GM19351 (cell line): Measurements from ENCODE around the gene RAB10.
"Not testable (repeated sequence)": the region's sequence is repeated elsewhere in the genome, so short reads cannot be mapped to it uniquely, and the experiment has no call there.

ENCODE experiments used
- ATAC-seq: cut with Tn5 transposase; IDR thresholded peaks from one replicate; pipeline ENCODE4 v1.9.1; 2021; ENCODE audit warnings: mild to moderate bottlenecking, moderate library complexity; ENCODE audit not compliant: unreplicated experiment

The RAB10 gene

DNA sequence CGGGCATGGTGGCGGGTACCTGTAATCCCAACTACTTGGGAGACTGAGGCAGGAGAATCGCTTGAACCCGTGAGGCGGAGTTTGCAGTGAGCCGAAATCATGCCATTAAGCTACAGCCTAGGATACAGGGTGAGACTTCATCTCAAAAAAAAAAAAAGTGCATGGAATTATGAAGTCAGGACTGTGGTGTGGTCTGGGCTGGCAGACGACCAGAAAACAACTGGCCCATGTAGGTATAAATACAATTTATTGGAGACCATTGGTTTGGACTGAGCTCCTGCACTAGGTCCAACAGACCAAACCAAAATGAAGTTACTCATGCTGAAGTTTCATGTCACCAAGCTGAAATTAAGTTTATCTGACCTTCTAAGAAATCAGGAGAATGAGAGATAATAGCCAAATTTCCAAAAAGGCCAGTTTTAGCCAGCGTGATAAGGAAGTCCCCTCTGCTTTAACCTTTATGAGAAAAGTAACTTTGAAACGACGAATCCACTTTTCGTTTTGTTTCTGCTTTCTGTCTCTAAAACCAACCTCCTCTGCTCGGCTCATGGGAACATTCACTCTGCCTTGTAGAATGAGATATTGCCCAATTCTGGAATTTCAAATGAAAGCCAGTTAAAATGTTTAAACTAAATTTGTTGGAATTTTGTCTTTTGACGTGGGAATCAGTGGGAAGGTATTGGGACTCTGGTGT, 17.7 kb upstream of the RAB10 start:
- no peak for ATAC-seq

DNA sequence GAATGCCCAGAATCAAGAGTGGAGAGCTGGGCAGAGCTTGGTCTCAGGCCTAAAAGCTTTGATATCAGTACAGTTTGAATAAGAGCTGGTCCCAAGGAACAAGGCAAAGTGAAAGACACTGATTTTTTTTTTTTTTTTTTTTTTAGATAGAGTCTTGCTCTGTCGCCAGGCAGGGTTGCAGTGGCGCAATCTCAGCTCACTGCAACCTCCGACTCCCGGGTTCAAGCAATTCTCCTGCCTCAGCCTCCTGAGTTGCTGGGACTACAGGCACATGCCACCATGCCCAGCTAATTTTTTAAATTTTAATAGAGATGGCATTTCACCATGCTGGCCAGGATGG, 17.2 kb upstream of the RAB10 start:
- not testable (repeated sequence) for ATAC-seq

DNA sequence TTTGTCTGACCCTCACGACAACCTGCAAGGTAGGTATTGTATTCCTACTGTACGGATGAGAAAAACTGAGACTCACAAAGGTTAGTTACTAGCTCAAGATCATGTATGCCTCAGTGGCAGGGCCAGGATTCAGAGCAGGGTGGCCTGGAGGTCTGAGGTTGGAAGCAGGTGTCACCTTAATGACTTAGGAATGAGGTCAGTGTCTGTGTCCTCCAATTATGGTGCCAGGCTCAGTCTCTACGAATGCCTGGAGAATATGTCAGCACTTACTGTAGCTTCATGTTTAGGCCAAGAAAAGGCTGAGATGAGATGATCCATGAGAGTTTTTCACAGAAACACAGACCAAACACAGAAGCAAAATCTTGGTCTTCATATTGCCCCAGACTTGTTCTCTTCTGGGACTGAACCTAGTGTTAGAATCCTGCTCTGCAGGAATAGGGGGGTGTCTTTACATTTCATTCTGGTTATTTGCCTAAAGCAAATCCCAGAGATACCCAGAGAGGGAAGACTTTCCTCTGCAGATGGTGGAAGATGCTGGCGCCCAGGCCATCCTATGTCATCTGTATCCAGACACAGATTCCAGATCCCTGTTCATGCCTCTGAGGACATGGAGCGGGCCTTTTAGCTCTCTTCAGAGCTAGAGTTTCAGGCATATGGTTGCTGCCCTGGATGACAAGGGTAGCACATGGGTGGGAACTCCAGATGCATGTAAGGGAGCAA, 16.3 kb upstream of the RAB10 start:
- no peak for ATAC-seq

DNA sequence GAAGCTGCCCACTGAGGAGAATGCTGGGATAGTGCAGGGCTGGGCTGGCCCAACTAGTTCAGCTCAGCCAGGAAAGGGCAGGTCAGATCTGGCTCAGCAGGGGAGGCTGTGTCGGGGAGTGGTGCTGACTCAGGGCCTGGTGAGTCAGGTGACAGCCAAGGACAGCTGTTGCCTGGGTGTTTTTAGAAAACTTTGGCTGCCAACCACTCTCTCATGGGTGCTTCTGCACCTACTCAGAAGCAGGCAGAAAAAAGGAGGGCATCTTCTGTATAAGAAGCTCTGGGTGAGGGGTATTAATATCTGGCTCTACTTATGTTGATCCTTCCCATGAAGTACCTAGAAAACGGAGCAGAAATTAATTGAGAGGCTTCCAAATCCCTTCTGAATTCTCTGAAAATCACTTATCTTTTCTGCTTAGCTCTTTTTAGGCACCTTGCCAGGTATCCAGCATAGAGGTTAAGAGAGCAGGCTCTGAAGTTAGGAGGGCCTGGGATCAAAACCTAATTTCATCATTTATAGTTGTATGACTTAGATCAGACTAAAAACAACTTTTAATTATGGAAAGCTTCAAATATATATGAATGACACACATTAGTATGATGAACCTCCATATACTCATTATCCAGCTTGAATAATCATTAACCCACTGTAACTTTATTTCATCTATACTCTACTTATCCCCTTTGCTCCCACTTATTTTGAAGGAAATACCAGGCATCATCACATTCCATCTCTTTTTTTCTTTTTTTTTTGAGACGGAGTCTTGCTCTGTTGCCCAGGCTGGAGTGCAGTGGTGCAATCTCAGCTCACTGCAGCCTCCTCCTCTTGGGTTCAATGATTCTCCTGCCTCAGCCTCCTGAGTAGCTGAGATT, 15.5 kb upstream of the RAB10 start:
- no peak for ATAC-seq

DNA sequence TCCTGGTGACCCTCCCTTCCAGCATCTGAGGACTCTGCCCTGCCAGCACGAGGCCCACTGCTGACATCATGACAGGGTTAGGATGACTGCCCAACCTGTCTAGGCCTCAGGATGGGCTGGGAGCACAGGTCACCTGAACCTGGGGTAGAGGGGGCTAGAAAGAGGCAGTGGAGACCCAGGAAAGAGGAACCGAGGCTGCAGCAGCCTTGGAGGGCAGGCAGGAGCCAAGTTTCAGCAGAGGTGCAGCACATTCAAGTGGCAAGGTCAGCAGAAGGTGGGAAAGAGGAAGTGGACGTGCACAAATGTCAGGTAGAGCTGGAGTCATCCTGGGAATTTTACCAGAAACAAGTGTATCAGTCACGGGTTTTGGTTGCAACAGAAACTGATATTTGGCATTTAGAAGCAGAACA, 13.6 kb upstream of the RAB10 start:
- ATAC-seq: no peak

DNA sequence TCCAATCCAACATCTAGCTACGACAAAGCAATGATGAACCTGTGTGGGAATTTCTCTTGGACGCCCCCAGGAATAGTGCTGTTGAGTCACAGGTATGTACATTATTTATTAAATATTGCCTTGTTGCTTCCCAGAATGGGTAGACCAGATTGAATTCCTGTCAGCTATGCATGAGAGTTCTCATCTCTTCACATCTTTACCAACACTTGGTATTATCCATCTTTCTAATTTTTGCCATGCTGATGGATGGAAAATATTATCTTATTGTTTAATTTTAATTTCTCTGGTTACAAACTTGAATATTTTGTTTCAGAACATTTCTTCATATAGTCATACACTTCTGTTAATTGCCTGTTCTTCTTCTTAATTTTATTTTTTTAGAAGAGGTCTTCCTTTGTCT, 9.6 kb upstream of the RAB10 start:
- no peak for ATAC-seq

DNA sequence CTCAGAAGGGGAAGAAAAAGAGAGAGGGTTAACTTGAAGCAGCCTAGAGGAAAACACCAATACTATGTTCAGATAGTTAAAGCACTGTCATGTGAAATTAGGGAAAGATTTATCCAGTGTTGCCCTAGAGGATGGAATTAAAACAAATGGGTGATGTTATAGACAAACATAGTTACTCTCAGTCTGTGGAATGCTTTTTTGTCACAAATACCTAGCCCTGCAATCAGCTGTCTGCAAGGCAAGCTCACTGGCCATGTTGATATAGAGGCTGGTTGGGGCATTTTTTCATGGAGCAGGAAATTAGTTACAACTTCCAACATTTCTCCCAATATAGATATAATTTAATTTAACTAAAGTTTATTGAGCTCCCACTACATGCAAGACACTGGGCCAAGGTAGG, 8.4 kb upstream of the RAB10 start:
- ATAC-seq: no peak

DNA sequence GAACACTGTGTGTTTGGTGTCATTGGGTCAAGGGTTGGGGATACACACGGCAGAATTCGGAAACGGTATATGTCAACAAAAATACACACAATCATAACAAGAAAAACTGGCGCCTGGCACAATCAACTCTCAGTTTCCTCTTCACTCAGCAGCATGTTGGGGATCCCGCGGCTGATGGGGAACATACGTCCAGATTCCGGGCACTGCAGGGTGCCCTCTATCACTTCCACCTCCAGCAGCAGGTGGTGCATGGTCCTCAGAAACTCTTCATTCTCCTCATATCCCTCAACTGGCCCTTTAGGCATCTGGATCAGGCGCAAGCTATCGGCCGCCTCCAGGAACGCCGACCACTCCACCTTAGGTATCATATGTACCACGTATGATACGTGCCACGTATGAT, 5.8 kb upstream of the RAB10 start:
- ATAC-seq: not testable (repeated sequence)

DNA sequence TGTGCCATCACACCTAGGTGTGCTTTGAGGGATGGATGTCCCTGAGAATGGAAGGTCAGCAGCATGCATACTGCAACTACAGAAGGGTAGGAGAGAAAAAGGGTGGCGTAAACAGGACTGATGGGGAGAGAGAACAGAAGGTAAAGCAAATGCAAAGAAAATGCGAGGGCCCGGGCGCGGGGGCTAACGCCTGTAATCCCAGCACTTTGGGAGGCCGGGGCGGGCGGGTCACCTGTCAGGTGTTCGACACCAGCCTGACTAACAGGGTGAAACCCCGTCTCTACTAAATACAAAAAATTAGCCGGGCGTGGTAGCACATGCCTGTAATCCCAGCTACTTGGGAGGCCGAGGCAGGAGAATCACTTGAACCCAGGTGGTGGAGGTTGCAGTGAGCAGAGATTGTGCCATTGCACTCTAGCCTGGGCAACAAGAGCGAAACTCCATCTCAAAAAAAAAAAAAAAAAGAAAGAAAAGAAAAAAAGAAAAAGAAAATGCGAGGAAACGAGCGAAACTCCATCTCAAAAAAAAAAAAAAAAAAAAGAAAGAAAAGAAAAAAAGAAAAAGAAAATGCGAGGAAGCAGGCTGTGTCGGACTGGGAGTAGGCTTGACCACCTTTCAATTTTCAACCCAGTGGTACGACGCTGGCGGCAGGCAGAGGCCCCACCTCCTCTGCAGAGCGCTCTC, 1.2 kb upstream of the RAB10 start:
- ATAC-seq: peak; percentile 7

DNA sequence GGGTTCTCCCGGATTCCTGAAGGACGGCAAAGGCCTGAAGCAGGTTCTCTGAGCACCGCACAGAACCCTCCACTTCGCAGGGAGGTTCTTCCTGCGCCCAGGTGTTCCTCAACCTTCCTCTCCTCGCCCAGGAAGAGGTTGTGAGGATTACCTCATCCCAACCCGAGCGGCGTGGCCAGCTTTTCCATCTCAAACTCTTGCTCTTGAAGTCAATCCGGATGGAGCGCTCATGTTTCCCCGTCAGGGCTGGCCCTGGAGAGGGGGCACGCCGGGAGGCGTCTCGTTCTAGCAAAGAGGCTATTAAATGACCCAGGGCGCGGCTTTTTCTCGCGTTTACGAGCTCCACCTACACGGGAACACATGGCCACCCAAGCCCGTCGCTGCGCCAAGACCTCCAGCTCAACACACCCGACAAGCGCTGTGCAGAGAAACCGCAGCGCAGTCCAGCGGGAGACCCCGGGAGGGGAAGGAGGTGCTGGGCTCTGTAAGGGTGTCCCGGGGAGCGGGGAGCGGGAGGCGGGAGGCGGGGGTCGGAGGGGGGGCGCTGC, 540 bp upstream of the RAB10 start:
- peak; percentile 34 for ATAC-seq

DNA sequence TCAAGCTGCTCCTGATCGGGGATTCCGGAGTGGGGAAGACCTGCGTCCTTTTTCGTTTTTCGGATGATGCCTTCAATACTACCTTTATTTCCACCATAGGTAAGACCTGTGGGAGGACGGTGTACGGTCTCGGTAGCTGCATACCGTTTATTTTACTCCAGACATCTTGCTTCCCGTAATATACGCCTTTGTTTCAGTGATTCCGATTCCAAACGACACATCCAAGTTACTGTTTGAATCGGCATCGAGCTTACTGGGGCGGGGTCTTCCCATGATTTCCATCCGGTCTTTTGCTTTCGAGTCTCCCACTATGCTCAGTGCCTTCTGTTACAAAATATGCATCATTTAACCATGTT, 731 bp downstream of the RAB10 start:
- peak; percentile 0 for ATAC-seq

DNA sequence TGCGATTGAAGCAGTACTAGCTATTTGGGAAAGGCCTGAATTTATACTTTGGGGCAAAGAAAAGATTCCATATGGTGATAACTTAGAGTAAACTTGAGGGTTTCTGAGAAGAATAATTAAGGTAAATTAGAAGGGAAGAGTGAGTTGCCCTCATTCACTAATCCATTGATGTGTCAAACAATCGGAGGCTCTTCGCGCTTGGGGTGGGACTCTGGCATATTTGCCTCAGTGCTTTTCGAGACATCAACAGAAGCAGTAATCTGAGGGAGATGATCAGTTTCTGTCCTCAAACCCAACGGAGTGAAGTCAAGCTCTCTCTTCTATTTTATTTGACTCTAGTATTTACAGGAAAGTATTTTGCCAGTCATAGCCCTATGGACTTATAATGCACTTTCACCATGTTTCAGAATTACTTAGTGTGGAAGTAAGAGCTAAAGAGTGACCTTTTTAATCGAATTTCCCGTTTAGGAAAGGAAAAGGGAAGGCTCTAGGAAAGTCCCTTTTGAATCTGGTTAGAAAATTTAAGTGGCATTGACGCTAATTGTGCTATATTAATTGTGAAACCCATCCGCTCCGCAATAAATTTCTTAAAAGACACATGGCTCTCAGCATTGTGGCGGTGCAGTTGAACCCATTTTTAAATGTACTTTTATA, 1.3 kb downstream of the RAB10 start:
- no peak for ATAC-seq

DNA sequence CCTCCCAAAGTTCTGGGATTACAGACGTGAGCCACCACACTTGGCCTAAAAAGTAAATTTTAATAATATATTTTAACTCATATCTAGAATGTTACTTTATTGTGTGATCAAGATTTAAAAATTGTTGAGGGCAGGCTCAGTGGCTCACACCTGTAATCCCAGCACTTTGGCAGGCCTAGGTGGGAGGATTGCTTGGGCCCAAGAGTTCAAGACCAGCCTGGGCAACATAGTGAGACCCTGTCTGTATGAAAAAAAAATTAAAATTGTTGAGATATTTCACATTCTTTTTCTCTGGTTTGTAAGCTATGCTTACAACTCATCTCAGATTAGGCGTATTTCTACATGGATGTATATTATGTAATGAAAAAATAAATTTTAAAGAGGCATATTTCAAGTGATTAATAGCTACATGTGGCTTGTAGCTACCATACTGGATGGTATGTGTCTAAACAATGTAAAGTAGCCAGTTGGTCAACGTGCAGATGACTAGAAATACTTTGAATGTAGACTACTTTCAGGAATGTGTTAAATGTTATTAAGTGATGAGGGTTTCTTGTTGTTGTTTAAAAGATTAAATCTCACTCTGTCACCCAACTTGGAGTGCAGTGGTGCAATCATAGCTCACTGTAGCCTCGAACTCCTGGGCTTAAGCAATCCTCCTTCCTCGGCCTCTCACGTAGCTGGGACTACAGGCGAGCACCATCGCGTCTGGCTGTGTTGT, 5.9 kb downstream of the RAB10 start:
- ATAC-seq: no peak

DNA sequence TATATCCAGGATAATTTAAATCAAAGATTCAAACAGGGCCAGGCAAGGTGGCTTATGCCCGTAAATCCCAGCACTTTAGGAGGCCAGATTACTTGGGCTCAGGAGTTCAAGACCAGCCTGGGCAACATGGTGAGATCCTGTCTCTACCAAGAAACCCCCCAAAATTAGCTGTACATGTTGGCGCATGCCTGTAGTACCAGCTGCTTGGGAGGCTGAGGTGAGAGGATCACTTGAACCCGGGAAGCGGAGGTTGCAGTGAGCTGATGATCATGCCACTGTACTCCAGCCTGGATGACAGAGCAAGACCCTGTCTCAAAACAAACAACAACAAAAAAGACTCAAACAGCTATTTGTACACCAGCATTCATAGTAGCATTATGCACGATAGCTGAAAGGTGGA, 9.2 kb downstream of the RAB10 start:
- no peak for ATAC-seq

DNA sequence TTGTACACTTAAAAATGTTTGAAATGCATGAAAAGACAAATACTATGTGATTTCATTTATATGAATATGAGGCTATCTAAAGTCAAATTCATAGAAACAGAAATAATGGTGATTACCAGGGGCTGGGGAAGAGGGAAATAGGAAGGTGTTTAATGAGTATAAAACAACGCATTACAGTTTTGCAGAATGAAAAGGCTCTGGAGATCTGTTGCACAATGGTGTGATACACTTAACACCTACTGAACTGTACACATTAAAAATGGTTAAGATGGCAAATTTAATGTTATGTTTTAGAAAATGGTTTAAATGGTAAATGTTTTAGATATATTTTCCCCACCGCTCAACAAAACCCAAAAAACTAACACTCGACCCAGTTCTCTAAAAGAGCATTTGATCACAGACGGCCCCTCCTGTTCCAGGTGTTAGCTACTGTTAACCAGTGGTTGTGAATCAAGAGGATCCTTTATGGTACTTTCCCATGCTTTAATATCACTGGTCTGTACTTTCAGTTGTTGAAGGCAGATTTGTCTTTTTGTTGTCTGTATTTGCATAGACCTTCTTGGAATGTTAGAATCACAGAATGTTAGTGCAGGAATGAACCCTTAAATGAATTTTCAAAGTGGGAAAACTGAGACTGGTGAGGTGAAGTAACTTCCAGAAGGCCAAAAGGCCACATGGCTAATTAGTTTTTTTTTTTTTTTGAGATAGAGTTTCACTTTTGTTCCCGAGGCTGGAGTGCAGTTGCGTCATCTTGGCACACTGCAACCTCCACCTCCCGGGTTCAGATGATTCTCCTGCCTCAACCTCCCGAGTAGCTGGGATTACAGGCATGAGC, 10.2 kb downstream of the RAB10 start:
- ATAC-seq: peak; percentile 57

DNA sequence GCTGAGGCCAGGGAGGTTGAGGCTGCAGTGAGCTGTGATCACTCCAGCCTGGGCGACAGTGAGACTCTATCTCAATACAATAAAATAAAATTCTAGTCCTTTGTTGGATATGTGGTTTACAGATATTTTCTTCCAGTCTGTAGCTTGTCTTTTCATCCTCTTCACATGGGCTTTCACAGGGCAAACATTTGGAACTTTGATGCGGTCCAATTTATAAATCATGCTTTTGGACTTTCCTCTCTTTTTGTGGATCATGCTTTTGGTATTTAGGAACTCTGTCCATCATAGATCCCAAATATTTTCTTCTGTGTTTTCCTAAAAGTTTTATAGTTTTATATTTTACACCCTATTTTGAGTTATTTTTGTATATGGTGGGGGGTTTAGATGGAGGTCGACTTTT, 14.9 kb downstream of the RAB10 start:
- no peak for ATAC-seq

DNA sequence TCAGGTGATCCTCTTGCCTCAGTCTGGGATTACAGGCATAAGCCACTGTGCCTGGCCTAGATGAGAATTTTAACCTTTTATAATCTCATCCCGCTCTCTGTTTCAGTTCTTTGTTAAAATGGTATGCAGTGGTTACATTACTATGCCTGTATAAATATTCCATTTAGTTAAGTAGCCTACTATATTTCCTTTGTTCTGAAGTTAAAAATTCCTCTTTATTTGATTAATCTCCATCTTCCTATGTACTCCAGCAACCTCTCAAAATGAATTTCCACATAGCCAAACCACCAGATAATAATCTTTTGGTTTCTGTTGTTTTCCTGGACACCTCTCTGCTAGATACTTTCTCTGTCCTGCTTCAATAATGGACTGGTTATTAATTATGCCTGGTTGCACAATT, 15.8 kb downstream of the RAB10 start:
- no peak for ATAC-seq

DNA sequence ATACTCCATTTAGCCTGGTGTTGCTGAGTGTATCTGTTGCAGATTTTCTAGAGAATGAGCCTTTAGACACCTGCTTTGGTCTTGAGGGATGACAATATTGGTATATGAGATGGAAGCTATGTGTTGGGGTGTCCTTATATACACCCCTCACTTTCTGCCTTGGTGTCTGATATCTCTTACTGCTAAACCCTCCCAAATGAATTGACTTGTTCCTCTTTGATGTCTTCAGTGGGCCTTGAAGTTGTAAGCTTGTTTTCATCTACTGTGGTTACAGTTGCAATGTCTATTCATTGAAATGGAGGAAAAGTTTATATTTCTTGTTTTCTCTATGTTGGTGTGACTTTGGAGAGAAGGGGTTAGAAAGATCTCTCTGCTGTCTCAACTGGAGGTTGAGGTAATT, 18.9 kb downstream of the RAB10 start:
- no peak for ATAC-seq
